ENCODE measurements around the gene CASZ1. TPM values are rescaled to one million over a fixed set of nuclear protein-coding genes. Genes with fewer than 3 reads are reported as not detected.

CASZ1 gene
- total and polyA plus RNA-seq, 2 donors (not counting 3 experiments of a cell fraction or from before 2014, with no cell fraction given) = 1.5 to 5.2 TPM

DNA sequence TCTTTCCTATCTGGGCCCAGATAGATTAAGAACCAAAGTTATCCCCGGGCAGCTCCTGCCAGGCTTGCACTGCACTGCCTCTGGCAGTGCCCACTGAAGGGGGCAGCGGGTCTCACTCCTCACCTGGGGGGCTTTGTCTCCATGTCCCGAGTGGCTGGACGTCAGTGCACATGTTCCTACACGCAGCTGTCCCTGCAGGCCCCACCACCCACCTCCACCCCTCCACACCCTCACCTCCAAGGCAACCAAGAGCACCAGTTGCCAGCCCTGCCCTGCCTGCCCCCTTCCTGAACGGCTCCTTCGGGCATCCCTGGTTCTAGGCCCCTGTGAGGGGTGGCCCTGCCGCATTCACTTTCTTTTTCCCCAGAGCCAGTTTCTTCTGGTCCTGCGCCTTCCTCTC, 174.5 kb downstream of the CASZ1 start:
- no peak overlapping the region for H2AFZ ChIP-seq (ENCODE audit: low read depth, low read length)
- intact Hi-C loops (cut with micrococcal nuclease) = no loop called here
- FAIRE-seq (no peak), DNase-seq (ENCODE audit: low read depth, low spot score) (no peak)
- H3K27ac ChIP-seq (ENCODE audit: insufficient read depth, low read depth, low read length) = no peak overlapping the region
- CTCF ChIA-PET = interaction anchor here (1.5 kb wide), 1 partner anchor 47 kb away, joined by 3 read pairs; no protein-coding TSS in a partner anchor
- BruUV-seq (replicated peaks) = no TSS peak
- no peaks in the 10 kb centered on the region for H3K27me3 ChIP-seq (ENCODE audit: control insufficient read depth in 2 of 2, insufficient read depth in 2 of 2, low read length in 2 of 2)
- no peak overlapping the region for H3K4me2 ChIP-seq (ENCODE audit: insufficient read depth, low read length)
- peaks cover 0 to 9% of the 10 kb centered on the region in 2 experiments for H3K36me3 ChIP-seq (ENCODE audit: control insufficient read depth in 2 of 2, extremely low read depth in 1 of 2, insufficient read depth in 2 of 2, low read length in 2 of 2)
- TF ChIP-seq, protein P1, sequence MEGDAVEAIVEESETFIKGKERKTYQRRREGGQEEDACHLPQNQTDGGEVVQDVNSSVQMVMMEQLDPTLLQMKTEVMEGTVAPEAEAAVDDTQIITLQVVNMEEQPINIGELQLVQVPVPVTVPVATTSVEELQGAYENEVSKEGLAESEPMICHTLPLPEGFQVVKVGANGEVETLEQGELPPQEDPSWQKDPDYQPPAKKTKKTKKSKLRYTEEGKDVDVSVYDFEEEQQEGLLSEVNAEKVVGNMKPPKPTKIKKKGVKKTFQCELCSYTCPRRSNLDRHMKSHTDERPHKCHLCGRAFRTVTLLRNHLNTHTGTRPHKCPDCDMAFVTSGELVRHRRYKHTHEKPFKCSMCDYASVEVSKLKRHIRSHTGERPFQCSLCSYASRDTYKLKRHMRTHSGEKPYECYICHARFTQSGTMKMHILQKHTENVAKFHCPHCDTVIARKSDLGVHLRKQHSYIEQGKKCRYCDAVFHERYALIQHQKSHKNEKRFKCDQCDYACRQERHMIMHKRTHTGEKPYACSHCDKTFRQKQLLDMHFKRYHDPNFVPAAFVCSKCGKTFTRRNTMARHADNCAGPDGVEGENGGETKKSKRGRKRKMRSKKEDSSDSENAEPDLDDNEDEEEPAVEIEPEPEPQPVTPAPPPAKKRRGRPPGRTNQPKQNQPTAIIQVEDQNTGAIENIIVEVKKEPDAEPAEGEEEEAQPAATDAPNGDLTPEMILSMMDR (IDR thresholded peaks at IDR 0.05; ENCODE audit: extremely low read depth in 1 of 2, insufficient read depth in 1 of 2, low read depth in 1 of 2, low read length in 2 of 2) = no peak
- TF ChIP-seq FOS (IDR thresholded peaks at IDR 0.05; ENCODE audit: borderline replicate concordance, insufficient read depth, low read length) (no peak), GATA2 (IDR thresholded peaks at IDR 0.05; ENCODE audit: insufficient read depth, insufficient read length, low read depth, low read length) (no peak), JUN (IDR thresholded peaks at IDR 0.05; ENCODE audit: borderline replicate concordance, insufficient read depth, insufficient read length, low read depth) (no peak), MYC (IDR thresholded peaks at IDR 0.05; ENCODE audit: low read depth, low read length) (no peak), POLR2AphosphoS5 (IDR thresholded peaks at IDR 0.05; ENCODE audit: insufficient read depth, low read depth, low read length) (no peak), EZH2 (IDR thresholded peaks at IDR 0.05; ENCODE audit: borderline replicate concordance, low read depth, low read length, severe bottlenecking) (no peak), POLR2A (IDR thresholded peaks at IDR 0.05; ENCODE audit: low read depth, low read length) (no peak)
- TF ChIP-seq, protein P2, sequence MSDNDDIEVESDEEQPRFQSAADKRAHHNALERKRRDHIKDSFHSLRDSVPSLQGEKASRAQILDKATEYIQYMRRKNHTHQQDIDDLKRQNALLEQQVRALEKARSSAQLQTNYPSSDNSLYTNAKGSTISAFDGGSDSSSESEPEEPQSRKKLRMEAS (IDR thresholded peaks at IDR 0.05; ENCODE audit: insufficient read depth, insufficient read length) = no peak
- H3K9me1 ChIP-seq (replicated peaks; ENCODE audit: control insufficient read depth, extremely low read depth, insufficient read depth, low read length) = no peaks in the 10 kb centered on the region
- POLR2A ChIA-PET = no interaction called here
- no peaks in the 10 kb centered on the region for H3K9me3 ChIP-seq (replicated peaks; ENCODE audit: control insufficient read depth, insufficient read depth, low read length)
- no peaks in the 10 kb centered on the region for H3K4me1 ChIP-seq (ENCODE audit: control insufficient read depth, extremely low read depth, insufficient read depth, low read length)
- no peaks in the 10 kb centered on the region for H4K20me1 ChIP-seq (replicated peaks; ENCODE audit: control insufficient read depth, extremely low read depth, insufficient read depth, low read length)
- H3K9ac ChIP-seq (replicated peaks; ENCODE audit: extremely low read depth, insufficient read depth, low read length) = no peak overlapping the region
- dilution Hi-C loops (cut with MboI; ENCODE audit: extremely low pct_ligation_motif_present, low sequenced_read_pairs) = no loop called here
- H3K4me3 ChIP-seq (replicated peaks in 1 of 3; ENCODE audit: insufficient read depth in 1 of 3, low read depth in 1 of 3, low read length in 3 of 3) = no peak overlapping the region
- no peaks in the 10 kb centered on the region for H3K79me2 ChIP-seq (ENCODE audit: control insufficient read depth, insufficient read depth, low read length)
